ENCODE results near the gene ZDHHC5.
"Not testable (repeated sequence)": the region's sequence is repeated elsewhere in the genome, so short reads cannot be mapped to it uniquely, and the experiment has no call there.

GRCh38 chr11:57716726-57717125 lies 48.8 kb downstream of the ZDHHC5 start:
- TF ChIP-seq, protein P1, sequence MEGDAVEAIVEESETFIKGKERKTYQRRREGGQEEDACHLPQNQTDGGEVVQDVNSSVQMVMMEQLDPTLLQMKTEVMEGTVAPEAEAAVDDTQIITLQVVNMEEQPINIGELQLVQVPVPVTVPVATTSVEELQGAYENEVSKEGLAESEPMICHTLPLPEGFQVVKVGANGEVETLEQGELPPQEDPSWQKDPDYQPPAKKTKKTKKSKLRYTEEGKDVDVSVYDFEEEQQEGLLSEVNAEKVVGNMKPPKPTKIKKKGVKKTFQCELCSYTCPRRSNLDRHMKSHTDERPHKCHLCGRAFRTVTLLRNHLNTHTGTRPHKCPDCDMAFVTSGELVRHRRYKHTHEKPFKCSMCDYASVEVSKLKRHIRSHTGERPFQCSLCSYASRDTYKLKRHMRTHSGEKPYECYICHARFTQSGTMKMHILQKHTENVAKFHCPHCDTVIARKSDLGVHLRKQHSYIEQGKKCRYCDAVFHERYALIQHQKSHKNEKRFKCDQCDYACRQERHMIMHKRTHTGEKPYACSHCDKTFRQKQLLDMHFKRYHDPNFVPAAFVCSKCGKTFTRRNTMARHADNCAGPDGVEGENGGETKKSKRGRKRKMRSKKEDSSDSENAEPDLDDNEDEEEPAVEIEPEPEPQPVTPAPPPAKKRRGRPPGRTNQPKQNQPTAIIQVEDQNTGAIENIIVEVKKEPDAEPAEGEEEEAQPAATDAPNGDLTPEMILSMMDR (IDR thresholded peaks at IDR 0.05): not testable (repeated sequence)
- not testable (repeated sequence) for TF ChIP-seq ZFX (IDR thresholded peaks at IDR 0.05; ENCODE audit: borderline replicate concordance)
